DND-41 (cell line): ENCODE results near the gene STK11.

Experiments
- ATAC-seq: fragments of 200-7000 bp; cut with Tn5 transposase; 3 replicates; pipeline ENCODE4 v1.9.1; 2021; ENCODE audit warnings: low read depth; ENCODE audit not compliant: insufficient read depth
- DNase-seq: peaks from one replicate; pipeline ENCODE4 v3.0.0-alpha.2; 2020
- H2AFZ ChIP-seq: 2 replicates; pipeline ENCODE4 v1.6.0; 2012; ENCODE audit warnings: low read depth, low read length
- H3K27ac ChIP-seq: 2 replicates; pipeline ENCODE4 v1.5.1; 2012; ENCODE audit warnings: low read length, inconsistent platforms
- H3K27me3 ChIP-seq: fragments of 200-600 bp; sonication (generic); 2 replicates; pipeline ENCODE4 v1.6.0; 2012; ENCODE audit warnings: low read length, mild to moderate bottlenecking, inconsistent platforms; ENCODE audit not compliant: insufficient read depth, poor library complexity
- H3K36me3 ChIP-seq: 2 replicates; pipeline ENCODE4 v1.5.1; 2012; ENCODE audit warnings: low read length, inconsistent platforms; ENCODE audit not compliant: insufficient read depth
- H3K4me1 ChIP-seq: 2 replicates; pipeline ENCODE4 v1.5.1; 2012; ENCODE audit warnings: mild to moderate bottlenecking, low read length; ENCODE audit not compliant: insufficient read depth
- H3K4me2 ChIP-seq: 2 replicates; pipeline ENCODE4 v1.6.0; 2012; ENCODE audit warnings: mild to moderate bottlenecking, moderate library complexity, low read length, inconsistent platforms; ENCODE audit not compliant: insufficient read depth
- H3K4me3 ChIP-seq, 2 experiments: fragments of 200-600 bp in 1 of 2; shearing (Covaris generic) in 1 of 2; 2 replicates each; pipeline ENCODE4 v1.5.1; 2012 to 2016; ENCODE audit warnings: inconsistent platforms in 2 of 2, low read length in 2 of 2, mild to moderate bottlenecking in 2 of 2, low read depth in 1 of 2, moderate library complexity in 1 of 2
- H3K79me2 ChIP-seq: 2 replicates; pipeline ENCODE4 v1.6.0; 2012; ENCODE audit warnings: low read length, inconsistent platforms; ENCODE audit not compliant: insufficient read depth
- H3K9ac ChIP-seq: 2 replicates; pipeline ENCODE4 v1.6.0; 2012; ENCODE audit warnings: low read depth, mild to moderate bottlenecking, inconsistent platforms, low read length, moderate library complexity
- H3K9me3 ChIP-seq: 2 replicates; pipeline ENCODE4 v1.5.1; 2012; ENCODE audit warnings: low read length, moderate library complexity, mild to moderate bottlenecking, inconsistent platforms; ENCODE audit not compliant: insufficient read depth, severe bottlenecking
- H4K20me1 ChIP-seq: 2 replicates; pipeline ENCODE4 v1.6.0; 2012; ENCODE audit warnings: low read length; ENCODE audit not compliant: insufficient read depth
- EZH2 ChIP-seq: IDR thresholded peaks from 3 replicates; pipeline ENCODE4 v1.6.1; 2012; ENCODE audit warnings: borderline replicate concordance, low read depth, mild to moderate bottlenecking, moderate library complexity, low read length, inconsistent platforms; ENCODE audit not compliant: severe bottlenecking
- TF ChIP-seq, protein P1 (sequence below): IDR thresholded peaks from 2 replicates; pipeline ENCODE4 v1.5.1; 2012; ENCODE audit warnings: borderline replicate concordance, low read length, moderate library complexity, mild to moderate bottlenecking; ENCODE audit not compliant: poor library complexity, severe bottlenecking; ENCODE audit errors: extremely low read depth

Gene STK11

DNA sequence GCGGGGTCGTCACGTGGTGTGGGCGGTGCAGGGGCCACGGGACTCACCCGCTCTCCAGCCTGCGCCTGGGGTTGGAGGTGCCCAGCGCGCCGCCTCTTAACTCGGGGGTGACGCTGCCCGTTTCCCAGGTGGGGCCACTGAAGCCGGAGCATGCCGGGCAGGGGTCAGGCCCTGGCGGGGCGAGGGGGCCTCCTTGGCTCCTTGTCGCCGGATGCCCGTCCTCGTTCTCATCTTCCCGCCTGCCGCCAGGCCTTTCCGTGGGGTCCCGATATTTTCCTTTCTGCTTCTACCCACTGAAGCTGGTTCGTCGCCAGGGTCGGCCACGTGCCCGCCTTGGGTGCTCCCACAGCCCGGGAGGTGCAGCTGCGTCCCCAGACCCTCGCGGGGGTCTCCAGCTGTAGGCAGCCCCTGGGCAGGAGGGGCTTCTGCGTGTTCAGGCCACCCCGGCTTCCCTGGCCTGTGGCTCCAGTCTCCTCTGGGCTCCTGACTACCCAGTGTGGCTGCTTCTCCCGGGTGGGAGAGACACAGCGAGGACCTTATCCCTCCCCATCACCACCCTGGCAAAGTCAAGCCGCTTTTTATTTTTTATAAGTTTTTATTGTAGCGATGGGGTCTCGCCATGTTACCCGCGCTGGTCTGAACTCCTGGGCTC is 70.5 kb downstream of the STK11 start:
- Histone ChIP-seq H3K79me2 (peaks cover 58% of the 10 kb centered on the region), H3K4me2 (peak overlapping the region; percentile 83), H3K4me1 (peaks cover 57% of the 10 kb centered on the region), H3K27me3 (no peaks in the 10 kb centered on the region), H4K20me1 (peaks cover 70% of the 10 kb centered on the region), H2AFZ (peak overlapping the region; percentile 66), H3K36me3 (peaks cover 76% of the 10 kb centered on the region), H3K4me3 (peak overlapping the region; percentile 51 to 73), H3K9ac (peak overlapping the region; percentile 99), H3K27ac (peak overlapping the region; percentile 86), H3K9me3 (no peaks in the 10 kb centered on the region)
- TF ChIP-seq, protein P1, sequence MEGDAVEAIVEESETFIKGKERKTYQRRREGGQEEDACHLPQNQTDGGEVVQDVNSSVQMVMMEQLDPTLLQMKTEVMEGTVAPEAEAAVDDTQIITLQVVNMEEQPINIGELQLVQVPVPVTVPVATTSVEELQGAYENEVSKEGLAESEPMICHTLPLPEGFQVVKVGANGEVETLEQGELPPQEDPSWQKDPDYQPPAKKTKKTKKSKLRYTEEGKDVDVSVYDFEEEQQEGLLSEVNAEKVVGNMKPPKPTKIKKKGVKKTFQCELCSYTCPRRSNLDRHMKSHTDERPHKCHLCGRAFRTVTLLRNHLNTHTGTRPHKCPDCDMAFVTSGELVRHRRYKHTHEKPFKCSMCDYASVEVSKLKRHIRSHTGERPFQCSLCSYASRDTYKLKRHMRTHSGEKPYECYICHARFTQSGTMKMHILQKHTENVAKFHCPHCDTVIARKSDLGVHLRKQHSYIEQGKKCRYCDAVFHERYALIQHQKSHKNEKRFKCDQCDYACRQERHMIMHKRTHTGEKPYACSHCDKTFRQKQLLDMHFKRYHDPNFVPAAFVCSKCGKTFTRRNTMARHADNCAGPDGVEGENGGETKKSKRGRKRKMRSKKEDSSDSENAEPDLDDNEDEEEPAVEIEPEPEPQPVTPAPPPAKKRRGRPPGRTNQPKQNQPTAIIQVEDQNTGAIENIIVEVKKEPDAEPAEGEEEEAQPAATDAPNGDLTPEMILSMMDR: no peak
- no peak for TF ChIP-seq EZH2
- ATAC-seq (no peak), DNase-seq (no peak)

DNA sequence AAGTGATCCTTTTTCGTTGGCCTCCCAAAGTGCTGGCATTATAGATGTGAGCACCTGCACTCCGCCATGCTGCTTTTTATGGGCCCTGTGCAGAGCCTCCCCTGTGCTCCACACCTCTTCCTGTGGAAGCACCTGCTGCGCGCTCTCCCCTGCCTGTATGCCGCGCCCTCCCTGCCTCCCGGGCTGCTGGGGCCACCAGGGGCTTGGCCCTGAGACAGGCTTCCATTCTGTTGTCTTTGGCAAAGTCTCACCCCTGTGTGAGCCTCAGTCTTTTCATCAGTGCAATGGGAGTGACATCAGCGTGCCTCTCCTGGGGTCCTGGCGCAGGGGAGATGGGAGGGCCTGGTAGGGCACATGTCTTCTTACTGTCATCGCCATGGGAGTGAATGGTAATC is 71.0 kb downstream of the STK11 start:
- Histone ChIP-seq H3K4me3 (peak overlapping the region; percentile 51 to 73; a peak in 3 of 4 replicates), H3K4me1 (peaks cover 52% of the 10 kb centered on the region), H3K79me2 (peaks cover 52% of the 10 kb centered on the region), H3K9me3 (no peaks in the 10 kb centered on the region), H3K4me2 (peak overlapping the region; percentile 83), H3K27ac (peak overlapping the region; percentile 86), H3K36me3 (peaks cover 71% of the 10 kb centered on the region), H3K27me3 (no peaks in the 10 kb centered on the region), H2AFZ (no peak overlapping the region), H3K9ac (peak overlapping the region; percentile 99), H4K20me1 (peaks cover 65% of the 10 kb centered on the region)
- no peak for TF ChIP-seq EZH2
- TF ChIP-seq, protein P1: no peak
- no peak for DNase-seq
- no peak for ATAC-seq

DNA sequence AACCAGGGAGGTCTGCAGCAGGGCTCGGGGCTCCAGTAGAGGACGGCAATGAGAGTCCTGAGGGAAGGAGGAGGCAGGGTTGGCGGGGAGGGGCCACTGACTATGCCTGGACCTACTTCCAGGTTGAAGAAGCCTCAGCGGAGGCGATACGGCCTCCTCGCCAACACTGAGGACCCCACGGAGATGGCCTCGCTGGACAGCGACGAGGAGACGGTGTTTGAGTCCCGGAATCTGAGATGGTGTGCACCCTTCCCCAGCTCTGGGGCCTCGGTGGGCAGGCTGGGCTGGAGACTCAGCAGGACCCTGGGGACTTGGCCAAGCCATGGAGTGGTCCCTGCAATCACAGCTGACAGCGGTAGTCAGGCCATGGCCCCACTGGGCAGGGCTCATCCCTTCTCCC is 71.5 kb downstream of the STK11 start:
- no peak for TF ChIP-seq EZH2
- TF ChIP-seq, protein P1: no peak
- H3K4me3 ChIP-seq: peak overlapping the region in 1 of 2 experiments; percentile 73; a peak in 3 of 4 replicates
- peak overlapping the region; percentile 83 for H3K4me2 ChIP-seq
- H4K20me1 ChIP-seq: peaks cover 60% of the 10 kb centered on the region
- ATAC-seq: no peak
- H2AFZ ChIP-seq: no peak overlapping the region
- peak overlapping the region; percentile 86 for H3K27ac ChIP-seq
- no peak for DNase-seq
- peaks cover 48% of the 10 kb centered on the region for H3K4me1 ChIP-seq
- peak overlapping the region; percentile 99 for H3K9ac ChIP-seq
- no peaks in the 10 kb centered on the region for H3K27me3 ChIP-seq
- peaks cover 67% of the 10 kb centered on the region for H3K36me3 ChIP-seq
- H3K9me3 ChIP-seq: no peaks in the 10 kb centered on the region
- peaks cover 48% of the 10 kb centered on the region for H3K79me2 ChIP-seq
